GM19025 (cell line): ENCODE data around the gene SMG7.

Experiments used
- ATAC-seq: cut with Tn5 transposase; IDR thresholded peaks from one replicate; pipeline ENCODE4 v1.9.1; 2021; ENCODE audit warnings: mild to moderate bottlenecking, low read depth, moderate library complexity; ENCODE audit not compliant: unreplicated experiment

Gene SMG7

DNA sequence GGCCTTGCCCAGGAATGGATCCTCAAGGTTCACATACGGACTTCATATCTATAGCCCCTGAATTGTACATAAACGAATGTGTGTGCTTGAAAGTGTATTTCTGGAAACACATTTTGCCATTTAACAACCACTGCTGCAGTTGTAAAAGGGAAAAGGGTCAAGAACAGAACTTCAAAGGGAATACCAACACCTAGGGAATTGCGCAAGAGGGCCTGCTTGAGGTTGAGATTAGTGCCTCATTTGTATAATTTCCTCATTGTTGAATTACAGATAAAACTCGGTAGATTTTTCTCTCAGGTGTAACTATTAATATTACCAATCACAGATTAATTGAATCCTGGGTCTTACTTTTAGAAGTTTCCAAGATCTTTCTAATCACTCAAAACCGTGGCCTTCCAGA, 111.8 kb downstream of the SMG7 start:
- ATAC-seq: no peak

DNA sequence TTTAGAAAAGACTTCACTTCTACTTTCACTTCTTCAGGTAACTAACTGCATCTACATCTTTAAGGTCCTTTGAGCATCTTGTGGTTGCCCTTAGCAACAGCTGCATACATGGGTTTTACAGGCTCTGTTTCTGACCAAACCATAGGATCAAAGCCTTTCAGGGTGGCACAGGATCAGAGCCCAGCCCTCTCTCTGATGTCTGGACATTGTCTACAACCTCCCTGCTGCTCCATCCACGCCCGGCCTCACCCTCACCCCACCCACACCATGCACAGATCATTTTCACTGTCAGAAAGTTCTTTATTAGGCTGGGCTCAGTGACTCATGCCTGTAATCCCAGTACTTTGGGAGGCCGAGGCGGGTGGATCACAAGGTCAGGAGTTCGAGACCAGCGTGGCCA, 112.7 kb downstream of the SMG7 start:
- ATAC-seq: no peak

DNA sequence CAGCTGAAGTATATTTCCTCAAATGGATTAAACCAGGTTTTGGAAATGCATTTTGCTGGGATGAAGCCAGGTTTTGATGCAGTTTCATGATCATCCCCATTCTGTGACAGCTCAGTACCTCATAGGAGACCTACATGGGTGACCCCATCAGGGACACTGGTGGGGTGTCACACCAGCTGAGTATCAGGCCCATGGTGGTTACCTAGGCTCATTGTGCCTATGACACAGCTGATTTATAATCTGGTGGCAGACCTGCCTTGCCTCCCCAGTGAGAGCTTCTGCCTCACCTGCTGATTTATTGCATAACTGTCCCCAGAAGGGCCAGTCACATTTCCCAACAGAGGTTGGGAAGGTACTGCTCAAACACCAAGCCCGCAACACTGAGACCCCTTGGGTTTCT, 114.2 kb downstream of the SMG7 start:
- no peak for ATAC-seq

DNA sequence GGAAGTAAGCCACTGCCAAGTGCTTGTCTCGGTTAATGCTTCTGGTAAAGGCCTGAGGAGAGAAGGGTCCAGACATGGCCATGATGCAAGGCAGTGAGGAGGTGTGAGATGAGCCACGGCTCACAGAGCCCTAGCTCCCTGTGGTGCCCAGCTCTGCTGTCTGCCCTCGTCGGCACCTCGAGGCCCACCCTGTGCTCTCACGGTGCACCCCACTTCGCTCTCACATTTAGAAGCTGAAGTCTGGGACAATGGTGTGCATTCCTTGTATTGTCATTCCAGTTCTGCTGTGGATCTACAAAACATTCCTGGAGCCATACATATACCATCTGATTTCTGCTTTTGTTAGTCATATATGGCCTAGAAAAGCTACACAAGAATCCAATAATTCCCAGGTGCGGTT, 114.6 kb downstream of the SMG7 start:
- ATAC-seq: no peak

DNA sequence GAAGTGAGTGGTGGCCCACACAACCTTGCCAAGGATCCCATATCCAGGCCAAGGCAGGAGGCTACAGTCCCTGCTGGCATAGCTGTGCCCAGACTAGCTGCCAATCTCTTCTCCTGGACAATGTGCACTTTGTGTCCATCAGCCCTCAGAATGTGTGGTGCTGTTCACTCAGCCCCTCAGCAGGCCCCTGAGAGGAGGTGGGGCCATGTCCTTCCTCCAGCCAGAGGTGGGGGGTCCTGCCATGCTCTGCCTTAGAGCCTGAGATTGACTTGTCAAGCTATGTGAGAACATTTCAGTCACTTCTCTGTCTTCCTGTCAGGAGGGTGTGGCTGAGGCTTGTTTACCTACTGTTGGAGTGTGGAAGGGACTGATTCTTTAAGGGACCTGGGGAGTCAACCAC, 116.5 kb downstream of the SMG7 start:
- ATAC-seq: no peak

DNA sequence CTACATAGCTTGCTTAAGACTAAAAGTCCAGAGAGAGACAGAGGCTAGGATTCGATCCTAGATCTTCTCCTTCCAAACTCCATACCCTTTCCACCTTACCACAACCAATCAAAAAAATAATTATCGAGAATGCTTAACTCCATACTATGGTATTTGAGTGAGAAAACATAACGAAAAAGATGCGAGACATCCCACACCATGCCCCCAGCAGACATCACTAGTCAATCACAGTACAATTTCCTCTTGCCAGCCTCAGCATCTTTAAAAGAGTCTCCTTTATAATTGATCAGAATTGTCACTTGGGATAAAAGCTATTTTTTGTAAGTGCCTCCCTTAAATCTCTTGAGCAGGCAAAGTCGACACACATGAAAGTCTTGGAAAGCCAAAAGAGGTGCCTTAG, 117.1 kb downstream of the SMG7 start:
- no peak for ATAC-seq

DNA sequence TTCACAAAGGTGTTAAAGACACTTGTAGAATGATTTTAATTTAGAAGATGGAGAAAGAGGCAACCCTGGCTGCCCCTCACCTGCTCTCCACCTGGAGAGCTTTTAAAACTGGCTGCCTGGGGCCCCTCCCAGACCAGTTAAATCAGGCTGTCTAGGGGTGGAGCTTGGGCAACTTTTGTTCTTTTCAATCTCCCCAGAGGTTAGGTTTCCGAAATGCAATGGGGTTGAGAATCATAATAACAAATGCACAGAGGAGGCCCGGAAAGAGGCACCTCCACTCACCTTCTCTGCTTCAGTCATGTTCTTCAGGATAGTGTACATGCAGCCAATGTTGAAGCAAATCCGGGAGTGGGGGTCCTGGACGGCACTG, 117.6 kb downstream of the SMG7 start:
- no peak for ATAC-seq

DNA sequence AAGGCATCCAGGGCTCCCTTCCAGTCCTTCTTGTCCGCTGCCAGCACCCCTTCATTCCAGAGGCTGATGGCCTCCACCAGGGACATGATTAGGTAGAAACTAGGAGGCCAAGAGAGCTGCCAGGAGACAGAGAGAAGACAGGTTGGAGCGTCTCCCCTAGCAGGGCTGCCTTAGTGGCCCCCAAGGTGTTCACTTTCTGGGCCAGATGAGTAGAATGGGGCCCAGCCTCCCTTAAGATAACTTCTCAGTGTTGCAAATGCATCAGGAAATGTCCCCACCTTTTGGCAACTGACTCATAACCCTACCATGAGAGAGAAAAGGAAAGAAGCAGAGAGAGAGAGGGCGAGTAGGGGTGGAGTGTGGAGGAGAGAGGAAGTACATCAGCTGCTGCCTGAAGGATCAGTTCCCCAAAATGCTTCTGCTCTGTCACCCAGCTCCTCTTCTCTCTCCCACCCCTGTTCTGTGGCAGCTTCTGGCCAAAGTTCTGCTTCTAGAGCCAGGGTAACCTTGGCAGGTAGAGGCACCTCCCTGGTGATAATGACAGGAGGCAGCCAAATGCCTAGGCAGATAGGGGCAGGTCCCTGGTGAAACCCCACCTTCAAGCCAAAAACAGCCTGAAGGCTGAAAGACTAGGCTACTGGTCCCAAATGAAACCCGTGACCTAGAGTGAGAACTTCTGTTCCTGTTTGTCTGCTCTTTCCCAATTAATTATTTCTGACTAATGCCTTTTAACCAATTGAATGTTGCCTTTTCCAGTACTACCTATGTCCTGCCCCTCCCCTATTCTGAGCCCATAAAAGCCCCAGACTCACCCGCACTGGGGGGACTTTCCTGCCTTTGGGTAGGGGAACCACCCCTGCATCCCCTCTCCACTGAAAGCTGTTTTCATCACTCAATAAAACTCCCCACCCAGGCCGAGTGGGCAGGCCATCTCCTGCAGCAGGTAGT, 118.2 kb downstream of the SMG7 start, which contains the start of gene NCF2:
Gene NCF2 (minus strand): TSS at position 216 of the 948 bp plus-strand sequence. CDS start 130 bp downstream, at position 86.
- peak; percentile 79 for ATAC-seq

DNA sequence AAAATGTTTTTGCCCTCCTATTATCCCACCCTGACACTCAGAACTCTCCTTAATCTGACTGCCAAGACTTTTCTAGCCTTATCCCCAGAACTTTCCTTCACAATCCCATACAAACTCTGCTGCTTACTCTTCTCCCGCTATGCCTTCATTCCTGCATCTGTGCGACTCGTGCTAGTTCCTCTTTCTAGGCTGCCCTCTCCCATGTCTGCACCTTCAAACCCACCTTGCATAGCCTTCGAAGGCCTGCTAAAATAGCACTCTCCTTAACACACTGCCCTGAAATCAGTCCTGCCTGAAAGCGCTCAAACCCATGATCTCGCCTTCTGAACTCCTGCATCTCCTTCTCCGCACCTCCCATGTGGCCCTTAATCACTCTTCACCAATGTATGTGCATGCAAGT, 120.4 kb downstream of the SMG7 start:
- ATAC-seq: no peak

DNA sequence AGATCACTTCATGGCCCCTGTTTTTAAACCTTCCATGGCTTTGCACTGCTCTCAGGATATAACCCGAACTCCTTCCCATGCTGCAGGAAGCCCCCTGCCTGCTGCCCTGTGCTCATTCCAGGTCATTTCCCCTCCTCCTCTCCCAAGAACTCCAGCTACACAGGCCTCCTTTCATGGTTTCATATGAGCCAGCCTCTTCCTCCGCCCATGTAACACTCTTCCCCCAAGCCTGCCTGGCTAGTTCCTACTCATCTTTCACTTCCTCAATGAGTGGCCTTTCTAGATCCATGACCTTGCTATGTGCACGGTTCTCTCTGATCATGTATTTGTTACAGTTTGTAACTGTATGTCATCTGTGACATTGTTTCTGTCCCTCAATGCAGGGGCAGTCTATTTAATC, 121.1 kb downstream of the SMG7 start:
- peak; percentile 34 for ATAC-seq

DNA sequence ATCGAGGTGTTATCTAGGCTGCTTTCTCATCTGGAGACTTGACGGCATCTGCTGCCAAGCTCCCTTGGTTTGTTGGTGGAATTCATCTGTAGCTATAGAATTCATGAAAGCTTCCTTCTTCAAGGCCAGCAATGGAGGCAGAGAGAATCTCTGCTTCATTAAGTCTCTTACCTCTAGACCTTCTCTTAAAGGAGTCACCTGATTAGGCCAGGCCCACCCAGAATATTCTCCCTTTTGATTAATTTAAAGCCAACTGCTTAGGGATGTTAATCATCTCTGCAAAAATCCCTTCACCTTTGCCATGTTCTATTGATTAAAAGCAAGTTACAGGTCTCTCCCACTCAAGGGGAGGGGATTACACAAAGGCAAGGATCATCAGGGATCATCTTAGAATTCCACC, 123.2 kb downstream of the SMG7 start:
- no peak for ATAC-seq

DNA sequence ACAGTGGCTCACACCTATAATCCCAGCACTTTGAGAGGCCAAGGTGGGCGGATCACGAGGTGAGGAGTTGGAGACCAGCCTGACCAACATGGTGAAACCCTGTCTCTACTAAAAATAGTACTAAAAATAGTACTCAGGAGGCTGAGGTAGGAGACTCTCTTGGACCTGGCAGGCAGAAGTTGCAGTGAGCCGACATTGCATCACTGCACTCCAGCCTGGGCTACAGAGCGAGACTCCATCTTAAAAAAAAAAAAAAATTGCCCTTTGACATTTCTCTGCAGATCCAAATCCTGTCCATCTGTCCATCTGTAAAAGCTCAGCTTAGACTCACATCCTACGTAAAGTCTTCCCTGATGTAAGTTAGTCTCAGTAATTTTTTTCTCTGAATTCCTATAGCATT, 124.2 kb downstream of the SMG7 start:
- ATAC-seq: no peak

DNA sequence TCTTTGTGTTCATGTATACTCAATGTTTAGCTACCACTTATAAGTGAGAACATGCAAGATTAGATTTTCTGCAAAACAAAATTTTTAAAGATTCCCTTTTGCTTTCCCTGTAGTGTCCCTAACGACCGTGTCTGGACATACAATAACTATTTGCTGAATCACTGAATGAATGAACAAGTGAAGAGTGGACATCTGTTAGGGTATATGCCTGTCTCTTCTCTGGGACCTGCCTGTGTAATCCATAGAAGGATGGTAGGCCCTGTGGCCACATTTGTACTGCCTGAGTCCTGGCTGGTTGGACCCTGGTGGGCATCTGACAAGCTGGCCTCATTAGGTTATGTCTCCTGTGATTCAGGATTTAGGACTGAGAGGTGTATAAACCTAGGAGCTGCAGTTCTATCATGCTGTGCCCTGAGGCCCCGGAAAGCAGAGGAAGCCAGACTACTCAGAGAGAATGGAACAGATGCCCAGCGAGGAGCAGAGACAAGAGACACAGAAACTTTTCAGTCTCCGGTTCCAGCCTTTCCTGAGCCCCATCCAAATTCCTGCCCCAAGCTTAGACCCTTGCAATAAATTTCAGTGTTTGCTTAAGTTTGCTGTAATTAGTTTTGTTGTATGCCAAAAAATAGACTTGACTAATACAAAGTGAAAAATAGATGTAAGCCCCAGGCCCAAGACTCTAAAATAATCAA, 125.5 kb downstream of the SMG7 start:
- no peak for ATAC-seq

DNA sequence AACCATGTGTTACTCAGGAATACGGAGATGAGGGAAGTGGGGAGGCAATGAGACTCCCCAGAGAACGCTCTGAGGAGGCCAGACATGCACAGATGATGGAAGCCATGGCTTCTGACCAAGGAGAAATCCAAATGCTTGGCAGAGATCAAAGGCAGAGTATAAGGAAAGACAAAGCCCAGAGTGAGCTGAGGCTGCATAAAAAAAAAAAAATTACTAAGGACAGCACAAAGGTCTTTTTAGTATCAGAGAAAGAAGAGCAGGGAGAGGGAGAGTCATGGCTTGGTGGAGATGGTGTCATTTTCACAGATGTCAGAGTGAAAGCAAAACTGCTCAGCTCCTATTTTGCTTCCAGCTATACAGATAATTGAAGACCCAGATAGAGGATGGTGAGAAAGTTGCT, 126.1 kb downstream of the SMG7 start:
- ATAC-seq: peak; percentile 79

DNA sequence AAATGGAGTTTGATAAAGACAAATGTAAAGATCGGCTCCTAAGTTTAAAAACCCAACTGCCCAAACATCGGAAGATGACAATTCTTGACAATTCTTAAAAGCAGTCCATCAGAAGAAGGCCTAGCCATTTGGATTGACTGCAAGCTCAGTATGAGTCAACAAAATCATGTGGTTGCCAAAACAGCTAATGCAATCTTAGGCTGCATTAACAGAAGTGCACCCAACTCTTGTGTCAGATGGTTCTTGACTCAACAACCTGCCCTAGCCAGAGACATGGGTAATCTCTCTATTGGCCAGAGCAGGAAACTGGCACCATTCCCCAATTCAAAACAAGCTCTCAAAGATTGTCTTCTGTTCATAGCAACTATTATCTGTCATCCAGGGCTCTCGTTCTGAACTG, 127.8 kb downstream of the SMG7 start:
- no peak for ATAC-seq

DNA sequence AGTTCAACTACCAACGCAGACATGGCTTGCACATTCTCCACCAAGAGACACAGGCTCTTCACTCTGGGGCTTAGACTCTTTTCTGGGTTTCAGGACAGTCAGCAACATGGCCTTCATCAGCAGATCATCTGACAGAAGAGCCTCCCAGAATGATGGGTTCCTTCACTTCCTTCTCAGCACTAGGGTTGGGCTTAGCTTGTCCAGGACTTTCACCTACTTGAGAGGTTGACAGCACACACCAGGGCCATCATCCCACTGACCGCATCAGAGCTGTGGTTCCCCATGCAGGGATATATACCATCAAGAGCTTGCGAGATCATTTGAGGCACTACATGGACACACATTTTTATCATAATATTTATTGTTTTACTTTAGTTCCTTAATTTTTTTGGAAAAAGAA, 128.3 kb downstream of the SMG7 start:
- ATAC-seq: no peak

DNA sequence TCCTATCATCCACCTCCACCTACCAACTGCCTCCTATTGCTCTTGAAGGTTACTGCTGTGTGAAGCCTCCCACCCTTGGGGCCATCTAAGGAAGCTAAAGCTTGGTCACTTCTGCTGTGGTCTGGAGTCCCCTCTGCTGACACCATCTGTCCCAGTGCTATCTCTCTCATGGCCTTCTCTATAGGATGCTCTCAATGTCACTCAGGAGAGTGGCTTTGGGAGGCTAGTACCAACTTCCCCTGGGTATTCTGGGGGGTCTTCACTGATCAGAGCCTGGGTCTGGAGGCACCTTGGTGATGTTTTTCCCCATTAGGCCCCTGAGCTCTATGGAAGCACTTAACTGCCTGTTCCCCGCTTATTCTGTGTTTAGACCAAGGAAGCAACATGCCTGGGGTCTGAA, 130.2 kb downstream of the SMG7 start:
- no peak for ATAC-seq
